Subcutaneous adipose tissue (tissue), 4 donors: Measurements from ENCODE around the gene ASS1. TPM values are rescaled to one million over a fixed set of nuclear protein-coding genes. Genes with fewer than 3 reads are reported as not detected.

Source experiments
- CTCF ChIP-seq: fragments of 450-650 bp; IDR thresholded peaks from one replicate; pipeline ENCODE4 v1.5.1; 2016; ENCODE audit warnings: low read depth, mild to moderate bottlenecking, control low read depth, antibody characterized with exemption, moderate library complexity
- total RNA-seq, 4 donors: library from RNA; depleted of rRNA; stranded (reverse); fragments of >200 nt; gene quantifications; one replicate each; pipeline ENCODE4 v1.1.0, GENCODE V29; 2016

ASS1 gene
- total RNA-seq, 4 donors from 2014 or later = 302 to 485 (median 393) TPM

GRCh38 chr9:130490981-130491380, 46.2 kb downstream of the ASS1 start:
- TF ChIP-seq CTCF = no peak

- no peak for TF ChIP-seq CTCF
Measured at GRCh38 chr9:130491830-130492482, 47.2 kb downstream of the ASS1 start.

- TF ChIP-seq CTCF = no peak
Measured at GRCh38 chr9:130493021-130493420, 48.3 kb downstream of the ASS1 start.

GRCh38 chr9:130493476-130493875, 48.7 kb downstream of the ASS1 start:
- no peak for TF ChIP-seq CTCF

- TF ChIP-seq CTCF = no peak
Measured at GRCh38 chr9:130495067-130495466, 50.3 kb downstream of the ASS1 start.

- TF ChIP-seq CTCF = no peak
Measured at GRCh38 chr9:130497139-130497538, 52.4 kb downstream of the ASS1 start.

GRCh38 chr9:130498298-130498917, 53.6 kb downstream of the ASS1 start:
- no peak for TF ChIP-seq CTCF
